Mammary epithelial cell (primary cell): ENCODE results near the gene REX1BD.
"Not testable (repeated sequence)": the region's sequence is repeated elsewhere in the genome, so short reads cannot be mapped to it uniquely, and the experiment has no call there.

Experiments used
- EZH2 ChIP-seq: IDR thresholded peaks from 2 replicates; pipeline ENCODE4 v1.6.1; 2012; ENCODE audit warnings: low read length, inconsistent platforms, borderline replicate concordance
- TF ChIP-seq, protein P1 (sequence below), 2 donors: IDR thresholded peaks in 1 of 2; conservative IDR thresholded peaks in 1 of 2; 2 replicates each; pipeline ENCODE4 v1.5.1; 2011 to 2012; ENCODE audit warnings: inconsistent platforms in 2 of 2, low read length in 2 of 2, mild to moderate bottlenecking in 2 of 2, control low read depth in 1 of 2, low read depth in 1 of 2; ENCODE audit not compliant: insufficient read depth in 1 of 2; ENCODE audit errors: extremely low read depth in 1 of 2

DNA sequence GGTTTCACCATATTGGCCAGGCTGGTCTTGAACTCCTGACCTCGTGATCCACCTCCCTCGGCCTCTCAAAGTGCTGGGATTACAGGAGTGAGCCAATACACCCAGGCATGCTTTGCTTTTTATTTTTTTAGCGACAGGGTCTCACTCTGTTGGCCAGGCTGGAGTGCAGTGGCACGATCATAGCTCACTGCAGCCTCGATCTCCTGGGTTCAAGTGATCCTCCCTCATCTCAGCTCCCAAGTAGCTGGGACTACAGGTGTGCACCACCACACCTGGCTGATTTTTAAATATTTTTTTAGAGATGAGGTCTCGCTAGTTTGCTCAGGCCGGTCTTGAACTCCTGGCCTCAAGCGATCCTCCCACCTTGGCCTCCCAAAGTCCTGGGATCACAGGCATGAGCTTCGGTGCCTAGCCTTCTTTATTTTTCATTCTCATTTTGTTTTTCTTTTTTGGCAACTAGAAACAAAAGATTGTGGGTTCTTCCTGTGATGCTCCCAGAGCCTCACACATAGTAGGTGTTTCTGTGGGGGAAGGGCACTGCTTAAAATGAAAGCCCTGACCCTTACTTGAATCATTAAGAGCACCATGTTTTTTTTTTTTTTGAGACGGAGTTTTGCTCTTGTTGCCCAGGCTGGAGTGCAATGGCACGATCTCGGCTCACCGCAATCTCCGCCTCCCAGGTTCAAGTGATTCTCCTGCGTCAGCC is 12.2 kb downstream of the REX1BD start:
- TF ChIP-seq, protein P1, sequence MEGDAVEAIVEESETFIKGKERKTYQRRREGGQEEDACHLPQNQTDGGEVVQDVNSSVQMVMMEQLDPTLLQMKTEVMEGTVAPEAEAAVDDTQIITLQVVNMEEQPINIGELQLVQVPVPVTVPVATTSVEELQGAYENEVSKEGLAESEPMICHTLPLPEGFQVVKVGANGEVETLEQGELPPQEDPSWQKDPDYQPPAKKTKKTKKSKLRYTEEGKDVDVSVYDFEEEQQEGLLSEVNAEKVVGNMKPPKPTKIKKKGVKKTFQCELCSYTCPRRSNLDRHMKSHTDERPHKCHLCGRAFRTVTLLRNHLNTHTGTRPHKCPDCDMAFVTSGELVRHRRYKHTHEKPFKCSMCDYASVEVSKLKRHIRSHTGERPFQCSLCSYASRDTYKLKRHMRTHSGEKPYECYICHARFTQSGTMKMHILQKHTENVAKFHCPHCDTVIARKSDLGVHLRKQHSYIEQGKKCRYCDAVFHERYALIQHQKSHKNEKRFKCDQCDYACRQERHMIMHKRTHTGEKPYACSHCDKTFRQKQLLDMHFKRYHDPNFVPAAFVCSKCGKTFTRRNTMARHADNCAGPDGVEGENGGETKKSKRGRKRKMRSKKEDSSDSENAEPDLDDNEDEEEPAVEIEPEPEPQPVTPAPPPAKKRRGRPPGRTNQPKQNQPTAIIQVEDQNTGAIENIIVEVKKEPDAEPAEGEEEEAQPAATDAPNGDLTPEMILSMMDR (conservative IDR thresholded peaks at IDR 0.05 in 1 of 2, IDR thresholded peaks at IDR 0.05 in 1 of 2; ENCODE audit: extremely low read depth in 1 of 2, insufficient read depth in 1 of 2, low read depth in 1 of 2, low read length in 2 of 2) = not testable (repeated sequence)
- not testable (repeated sequence) for TF ChIP-seq EZH2
